HepG2 (cell line): ENCODE results near the gene MIEF1.

Experiments used
- ATF1 ChIP-seq: IDR thresholded peaks from 2 replicates; pipeline ENCODE4 v1.6.1; 2016; ENCODE audit warnings: mild to moderate bottlenecking, control low read depth
- TBL1XR1 ChIP-seq: fragments of 150-350 bp; IDR thresholded peaks from 2 replicates; pipeline ENCODE4 v1.6.1; 2014; ENCODE audit warnings: borderline replicate concordance, low read length; ENCODE audit not compliant: partially characterized antibody
- ZNF557 ChIP-seq: sonication (generic); formaldehyde crosslinking; IDR thresholded peaks from 2 replicates; pipeline ENCODE4 v1.4.0; 2020; ENCODE audit warnings: missing genetic modification reagents

- no peak for TF ChIP-seq ZNF557
- no peak for TF ChIP-seq ATF1
- no peak for TF ChIP-seq TBL1XR1
These were observed 27.6 kb upstream of the MIEF1 start for GRCh38 chr22:39474351-39475111.
